ENCODE results near the gene CDKN1A.

CDKN1A gene

DNA sequence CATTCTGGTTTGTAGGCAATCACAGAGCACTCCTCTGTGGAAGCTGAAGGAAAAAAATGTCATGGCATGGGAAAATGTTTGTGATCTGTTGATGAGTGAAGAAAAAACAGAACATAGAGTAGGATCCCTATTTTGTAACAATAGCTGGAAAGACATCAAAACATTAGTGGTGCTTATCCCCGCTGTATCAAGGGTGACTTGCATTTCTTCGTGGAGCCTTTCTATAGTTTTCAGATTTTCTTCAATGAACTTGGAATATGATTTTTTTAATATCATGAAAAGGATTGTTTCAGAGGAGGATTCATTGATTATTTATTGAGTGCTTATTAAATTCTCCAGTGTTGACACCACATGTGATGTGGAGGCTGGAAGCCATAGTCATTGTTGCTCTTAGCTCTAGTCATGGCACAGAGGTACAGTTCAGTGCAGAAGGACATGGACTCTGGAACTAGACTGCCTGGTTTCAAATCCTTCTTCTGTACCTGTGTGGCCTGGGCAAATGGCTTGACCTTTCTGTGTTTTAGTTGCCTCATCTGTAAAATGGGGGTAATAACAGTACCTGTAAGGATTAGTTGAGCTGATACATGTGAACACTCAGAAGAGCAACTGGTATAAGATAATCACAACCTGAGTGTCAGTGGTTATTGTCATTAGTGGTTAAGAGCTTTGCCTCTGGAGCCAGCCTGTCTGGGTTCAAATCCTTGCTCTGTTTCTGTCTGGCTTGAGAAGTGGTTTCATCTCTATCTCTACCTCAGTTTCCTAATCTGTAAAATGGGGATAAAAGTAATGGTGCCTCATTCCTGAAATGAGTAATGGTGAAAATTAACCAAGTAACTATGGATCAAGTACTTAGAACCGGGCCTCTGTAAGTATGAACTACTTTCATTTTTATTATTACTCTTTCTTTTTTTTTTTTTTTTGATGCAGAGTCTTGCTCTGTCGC lies 14.7 kb upstream of the CDKN1A start:
- Histone ChIP-seq H3K4me1 (ENCODE audit: insufficient read depth, low read length) (peaks cover 49% of the 10 kb centered on the region), H3K9me3 (ENCODE audit: control insufficient read depth, insufficient read depth, low read length) (no peaks in the 10 kb centered on the region), H3K36me3 (ENCODE audit: insufficient read depth, low read length) (no peaks in the 10 kb centered on the region), H3K9ac (ENCODE audit: low read depth, low read length) (no peak overlapping the region)

DNA sequence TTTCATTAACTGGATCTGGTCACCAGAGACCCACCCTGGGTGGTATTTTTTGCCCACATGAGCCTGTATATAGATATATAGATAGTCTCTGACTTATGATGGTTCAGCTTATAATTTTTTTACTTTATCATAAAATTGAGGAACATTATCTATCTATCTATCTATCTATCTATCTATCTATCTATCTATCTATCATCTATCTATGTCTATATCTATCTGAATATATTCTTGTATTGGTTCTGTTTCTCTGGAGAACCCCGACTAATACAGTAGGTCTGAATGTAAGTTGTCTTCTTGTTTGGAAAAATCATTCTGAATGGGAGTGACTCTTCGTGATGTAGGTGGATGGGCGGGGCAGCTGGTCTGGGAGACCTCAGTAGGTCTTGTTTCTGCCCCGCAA lies 13.3 kb upstream of the CDKN1A start:
- Histone ChIP-seq H3K9me3 (ENCODE audit: control insufficient read depth, insufficient read depth, low read length) (no peaks in the 10 kb centered on the region), H3K9ac (ENCODE audit: low read depth, low read length) (no peak overlapping the region), H3K4me1 (ENCODE audit: insufficient read depth, low read length) (peaks cover 56% of the 10 kb centered on the region), H3K36me3 (ENCODE audit: insufficient read depth, low read length) (no peaks in the 10 kb centered on the region)

DNA sequence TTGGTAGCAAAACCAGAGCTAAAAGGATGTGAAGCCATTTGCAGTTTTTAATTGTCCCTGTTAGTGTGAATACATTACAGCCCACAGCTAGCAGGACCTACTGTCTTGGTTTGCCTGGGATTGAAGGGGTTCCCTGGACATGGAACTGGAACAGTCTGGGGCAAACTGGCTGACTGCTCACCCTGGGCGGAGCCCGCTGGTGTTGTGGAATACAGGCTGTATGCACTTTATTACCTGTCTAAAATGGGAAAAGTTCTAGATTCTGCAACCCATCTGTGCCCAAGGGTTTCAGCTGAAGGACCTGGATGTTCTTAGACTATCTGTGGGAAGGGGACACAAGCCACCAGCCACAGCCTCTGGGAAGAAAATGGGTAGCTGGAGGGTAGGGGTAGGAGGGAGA lies 12.2 kb upstream of the CDKN1A start:
- H3K9ac ChIP-seq (ENCODE audit: low read depth, low read length) = no peak overlapping the region
- peaks cover 53% of the 10 kb centered on the region for H3K4me1 ChIP-seq (ENCODE audit: insufficient read depth, low read length)
- no peaks in the 10 kb centered on the region for H3K9me3 ChIP-seq (ENCODE audit: control insufficient read depth, insufficient read depth, low read length)
- H3K36me3 ChIP-seq (ENCODE audit: insufficient read depth, low read length) = no peaks in the 10 kb centered on the region

DNA sequence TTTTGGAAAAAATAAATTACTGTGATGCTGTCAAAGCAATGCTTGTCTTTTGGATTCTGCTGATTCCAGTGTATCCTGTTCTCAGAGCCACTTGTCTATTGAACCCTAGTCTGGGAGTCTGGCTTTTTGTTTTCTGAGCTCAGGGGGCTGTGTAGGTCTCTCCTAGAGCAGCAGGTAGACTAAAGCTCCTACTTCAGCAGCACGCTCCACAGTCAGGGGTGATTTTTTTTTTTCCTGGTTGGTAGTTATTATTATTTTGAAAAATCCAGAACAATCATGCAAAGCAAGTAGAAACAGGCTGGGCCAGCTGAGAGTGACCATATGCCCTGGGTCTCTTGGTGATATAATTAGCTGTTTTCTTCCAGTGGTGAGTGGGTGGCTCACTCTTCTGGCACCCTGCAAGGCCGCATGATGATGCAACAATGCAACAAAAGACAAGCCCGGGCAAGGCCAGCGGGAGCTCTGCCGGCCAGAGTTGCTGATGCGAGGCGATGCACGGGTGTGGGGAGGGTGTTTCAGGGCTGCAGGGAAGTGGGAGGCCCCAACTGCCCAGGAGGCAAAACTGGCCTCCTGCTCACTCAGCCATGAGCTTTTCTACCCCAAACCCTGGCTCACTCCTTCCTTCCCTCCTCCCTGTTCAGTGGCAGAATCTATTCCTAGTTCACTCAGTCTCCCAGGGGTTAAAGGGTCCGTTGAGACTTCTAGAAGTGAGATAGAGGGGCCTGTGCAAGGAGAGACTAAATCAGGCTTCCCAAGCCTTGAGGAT lies 11.5 kb upstream of the CDKN1A start:
- no peaks in the 10 kb centered on the region for H3K36me3 ChIP-seq (ENCODE audit: insufficient read depth, low read length)
- peak overlapping the region; percentile 29; the same call in 1 of the 2 replicates for H3K9ac ChIP-seq (ENCODE audit: low read depth, low read length)
- H3K4me1 ChIP-seq (ENCODE audit: insufficient read depth, low read length) = peaks cover 47% of the 10 kb centered on the region
- H3K9me3 ChIP-seq (ENCODE audit: control insufficient read depth, insufficient read depth, low read length) = no peaks in the 10 kb centered on the region

DNA sequence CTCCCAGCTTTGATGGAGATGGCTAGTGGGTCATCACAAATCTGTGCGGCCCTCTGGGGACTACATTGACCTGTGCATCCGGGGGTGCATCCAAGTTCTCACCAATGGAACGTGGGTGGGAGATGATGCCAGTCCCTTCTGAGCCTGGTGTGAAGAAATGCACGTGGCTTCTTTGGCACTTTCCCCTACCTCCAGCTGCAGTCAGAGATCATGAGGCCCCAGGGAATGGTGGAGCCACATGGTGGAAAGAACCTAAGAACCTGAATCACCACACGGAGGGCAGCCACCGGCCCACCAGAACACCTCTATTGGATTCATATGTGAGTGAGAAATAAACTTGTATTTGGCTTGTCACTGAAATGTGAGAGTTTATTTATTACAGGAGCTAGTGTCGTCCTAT lies 9.9 kb upstream of the CDKN1A start:
- peaks cover 35% of the 10 kb centered on the region for H3K4me1 ChIP-seq (ENCODE audit: insufficient read depth, low read length)
- no peaks in the 10 kb centered on the region for H3K36me3 ChIP-seq (ENCODE audit: insufficient read depth, low read length)
- H3K9ac ChIP-seq (ENCODE audit: low read depth, low read length) = no peak overlapping the region
- H3K9me3 ChIP-seq (ENCODE audit: control insufficient read depth, insufficient read depth, low read length) = no peaks in the 10 kb centered on the region

DNA sequence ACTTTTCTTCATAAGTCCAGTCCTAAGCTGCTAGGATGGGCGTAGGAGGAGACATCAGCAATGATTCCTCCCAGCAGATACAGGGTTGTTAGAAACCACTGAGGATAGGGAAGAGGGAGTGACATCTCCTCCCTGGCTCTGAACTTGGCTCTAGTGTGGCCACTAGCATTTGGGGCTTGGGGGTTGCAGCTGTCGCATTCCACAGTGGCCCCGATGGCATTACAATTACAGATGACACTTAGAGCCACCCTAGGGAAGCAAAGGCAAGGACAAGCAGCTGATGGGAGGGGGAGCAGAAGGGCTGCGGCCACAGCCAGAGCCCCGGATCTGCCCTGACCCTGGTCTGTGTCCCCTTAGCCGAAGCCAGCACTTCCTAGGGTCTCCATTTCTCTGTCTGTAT lies 9.5 kb upstream of the CDKN1A start:
- no peak overlapping the region for H3K9ac ChIP-seq (ENCODE audit: low read depth, low read length)

DNA sequence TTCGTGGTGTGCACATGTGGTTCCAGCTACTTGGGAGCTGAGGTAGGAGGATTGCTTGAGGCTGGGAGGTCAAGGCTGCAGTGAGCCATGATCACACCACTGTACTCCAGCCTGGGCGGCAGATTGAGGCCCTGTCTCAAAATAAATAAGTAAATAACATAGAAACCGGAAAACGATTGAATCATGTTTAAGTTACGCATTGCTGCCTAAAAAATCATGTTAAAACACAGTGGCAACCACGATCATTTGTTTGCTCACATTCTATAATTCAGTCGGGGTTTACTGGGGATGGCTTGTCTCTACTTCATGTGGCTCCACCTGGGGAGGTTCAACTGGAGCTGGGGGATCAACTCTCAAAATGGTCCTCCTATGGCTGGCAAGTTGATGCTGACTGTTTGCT lies 8.2 kb upstream of the CDKN1A start:
- peaks cover 35% of the 10 kb centered on the region for H3K4me1 ChIP-seq (ENCODE audit: insufficient read depth, low read length)
- no peaks in the 10 kb centered on the region for H3K9me3 ChIP-seq (ENCODE audit: control insufficient read depth, insufficient read depth, low read length)
- no peak overlapping the region for H3K9ac ChIP-seq (ENCODE audit: low read depth, low read length)
- H3K36me3 ChIP-seq (ENCODE audit: insufficient read depth, low read length) = no peaks in the 10 kb centered on the region

More for the DNA sequence above, 9.5 kb upstream of the CDKN1A start:
- Histone ChIP-seq H3K9me3 (ENCODE audit: control insufficient read depth, insufficient read depth, low read length) (no peaks in the 10 kb centered on the region), H3K36me3 (ENCODE audit: insufficient read depth, low read length) (no peaks in the 10 kb centered on the region), H3K4me1 (ENCODE audit: insufficient read depth, low read length) (peaks cover 35% of the 10 kb centered on the region)

DNA sequence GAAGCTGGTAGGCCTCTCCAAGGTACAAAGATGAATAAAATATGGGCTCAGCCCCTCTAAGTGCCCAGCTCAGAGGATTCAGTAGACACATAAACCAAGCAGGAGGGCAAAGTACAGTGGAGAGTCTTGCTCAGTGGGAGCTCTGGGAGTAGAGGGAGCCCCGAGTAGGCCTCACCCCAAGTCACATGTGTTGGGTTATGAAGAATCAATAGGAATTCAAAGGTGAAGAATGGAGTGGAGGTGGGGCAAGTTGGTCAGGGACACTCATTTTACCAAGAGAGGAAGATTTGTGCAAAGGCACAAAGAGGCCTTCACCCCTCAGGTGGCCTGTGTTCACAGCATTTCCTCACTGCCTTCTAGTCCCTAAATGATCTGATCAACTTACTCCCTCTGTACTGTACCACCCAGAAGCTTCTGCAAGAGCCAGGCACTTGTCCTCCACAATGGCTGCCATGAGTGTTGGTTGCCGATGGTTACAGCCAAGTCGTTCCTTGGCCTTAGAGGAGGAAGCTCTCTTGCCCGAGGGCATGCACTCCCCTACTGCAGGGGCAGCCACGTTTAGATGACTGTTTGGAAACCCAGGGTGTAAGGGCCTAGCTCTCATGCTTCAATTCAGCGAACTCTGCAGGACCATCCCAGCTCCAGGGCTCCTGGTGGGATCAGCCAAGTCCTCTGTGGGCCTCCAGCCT lies 6.7 kb upstream of the CDKN1A start:
- H3K4me1 ChIP-seq (ENCODE audit: insufficient read depth, low read length) = peaks cover 33% of the 10 kb centered on the region
- no peak overlapping the region for H3K9ac ChIP-seq (ENCODE audit: low read depth, low read length)
- H3K9me3 ChIP-seq (ENCODE audit: control insufficient read depth, insufficient read depth, low read length) = no peaks in the 10 kb centered on the region
- H3K36me3 ChIP-seq (ENCODE audit: insufficient read depth, low read length) = no peaks in the 10 kb centered on the region

DNA sequence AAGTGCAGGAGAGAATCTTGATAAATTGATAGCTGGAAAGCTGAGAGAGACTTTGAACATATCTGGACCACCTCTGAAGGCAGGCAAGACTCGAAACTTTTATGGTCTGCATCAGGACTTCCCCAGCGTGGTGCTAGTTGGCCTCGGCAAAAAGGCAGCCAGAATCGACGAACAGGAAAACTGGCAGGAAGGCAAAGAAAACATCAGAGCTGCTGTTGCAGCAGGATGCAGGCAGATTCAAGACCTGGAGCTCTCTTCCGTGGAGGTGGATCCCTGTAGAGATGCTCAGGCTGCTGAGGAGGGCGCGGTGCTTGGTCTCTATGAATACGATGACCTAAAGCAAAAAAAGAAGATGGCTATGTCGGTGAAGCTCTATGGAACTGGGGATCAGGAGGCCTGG lies 4.6 kb upstream of the CDKN1A start:
- Histone ChIP-seq H3K9me3 (ENCODE audit: control insufficient read depth, insufficient read depth, low read length) (no peaks in the 10 kb centered on the region), H3K4me1 (ENCODE audit: insufficient read depth, low read length) (peaks cover 23% of the 10 kb centered on the region; the same call in 1 of the 2 replicates), H3K9ac (ENCODE audit: low read depth, low read length) (no peak overlapping the region), H3K36me3 (ENCODE audit: insufficient read depth, low read length) (no peaks in the 10 kb centered on the region)

DNA sequence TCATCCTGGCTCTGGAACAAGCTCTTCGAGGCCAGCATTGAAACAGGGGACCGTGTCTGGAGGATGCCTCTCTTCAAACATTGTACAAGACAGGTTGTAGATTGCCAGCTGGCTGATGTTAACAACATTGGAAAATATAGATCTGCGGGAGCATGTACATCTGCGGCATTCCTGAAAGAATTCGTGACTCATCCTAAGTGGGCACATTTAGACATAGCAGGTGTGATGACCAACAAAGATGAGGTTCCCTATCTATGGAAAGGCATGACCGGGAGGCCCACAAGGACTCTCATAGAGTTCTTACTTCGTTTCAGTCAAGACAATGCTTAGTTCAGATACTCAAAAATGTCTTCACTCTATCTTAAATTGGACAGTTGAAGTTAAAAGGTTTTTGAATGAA lies 3.6 kb upstream of the CDKN1A start:
- H3K9me3 ChIP-seq (ENCODE audit: control insufficient read depth, insufficient read depth, low read length) = no peaks in the 10 kb centered on the region

DNA sequence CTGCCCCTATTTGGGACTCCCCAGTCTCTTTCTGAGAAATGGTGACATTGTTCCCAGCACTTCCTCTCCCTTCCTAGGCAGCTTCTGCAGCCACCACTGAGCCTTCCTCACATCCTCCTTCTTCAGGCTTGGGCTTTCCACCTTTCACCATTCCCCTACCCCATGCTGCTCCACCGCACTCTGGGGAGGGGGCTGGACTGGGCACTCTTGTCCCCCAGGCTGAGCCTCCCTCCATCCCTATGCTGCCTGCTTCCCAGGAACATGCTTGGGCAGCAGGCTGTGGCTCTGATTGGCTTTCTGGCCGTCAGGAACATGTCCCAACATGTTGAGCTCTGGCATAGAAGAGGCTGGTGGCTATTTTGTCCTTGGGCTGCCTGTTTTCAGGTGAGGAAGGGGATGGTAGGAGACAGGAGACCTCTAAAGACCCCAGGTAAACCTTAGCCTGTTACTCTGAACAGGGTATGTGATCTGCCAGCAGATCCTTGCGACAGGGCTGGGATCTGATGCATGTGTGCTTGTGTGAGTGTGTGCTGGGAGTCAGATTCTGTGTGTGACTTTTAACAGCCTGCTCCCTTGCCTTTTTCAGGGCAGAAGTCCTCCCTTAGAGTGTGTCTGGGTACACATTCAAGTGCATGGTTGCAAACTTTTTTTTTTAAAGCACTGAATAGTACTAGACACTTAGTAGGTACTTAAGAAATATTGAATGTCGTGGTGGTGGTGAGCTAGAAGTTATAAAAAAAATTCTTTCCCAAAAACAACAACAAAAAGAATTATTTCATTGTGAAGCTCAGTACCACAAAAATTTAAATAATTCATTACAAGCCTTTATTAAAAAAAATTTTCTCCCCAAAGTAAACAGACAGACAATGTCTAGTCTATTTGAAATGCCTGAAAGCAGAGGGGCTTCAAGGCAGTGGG lies 2.1 kb upstream of the CDKN1A start:
- Histone ChIP-seq H3K36me3 (ENCODE audit: insufficient read depth, low read length) (0 out of 2 replicates have a peak, but pooled peaks cover 5% of the 10 kb centered on the region), H3K4me1 (ENCODE audit: insufficient read depth, low read length) (peaks cover 17% of the 10 kb centered on the region; the same call in 1 of the 2 replicates), H3K9ac (ENCODE audit: low read depth, low read length) (peak overlapping the region; percentile 78), H3K9me3 (ENCODE audit: control insufficient read depth, insufficient read depth, low read length) (no peaks in the 10 kb centered on the region)

More for the DNA sequence above, 3.6 kb upstream of the CDKN1A start:
- no peaks in the 10 kb centered on the region for H3K36me3 ChIP-seq (ENCODE audit: insufficient read depth, low read length)
- peaks cover 17% of the 10 kb centered on the region; the same call in 1 of the 2 replicates for H3K4me1 ChIP-seq (ENCODE audit: insufficient read depth, low read length)
- no peak overlapping the region for H3K9ac ChIP-seq (ENCODE audit: low read depth, low read length)

DNA sequence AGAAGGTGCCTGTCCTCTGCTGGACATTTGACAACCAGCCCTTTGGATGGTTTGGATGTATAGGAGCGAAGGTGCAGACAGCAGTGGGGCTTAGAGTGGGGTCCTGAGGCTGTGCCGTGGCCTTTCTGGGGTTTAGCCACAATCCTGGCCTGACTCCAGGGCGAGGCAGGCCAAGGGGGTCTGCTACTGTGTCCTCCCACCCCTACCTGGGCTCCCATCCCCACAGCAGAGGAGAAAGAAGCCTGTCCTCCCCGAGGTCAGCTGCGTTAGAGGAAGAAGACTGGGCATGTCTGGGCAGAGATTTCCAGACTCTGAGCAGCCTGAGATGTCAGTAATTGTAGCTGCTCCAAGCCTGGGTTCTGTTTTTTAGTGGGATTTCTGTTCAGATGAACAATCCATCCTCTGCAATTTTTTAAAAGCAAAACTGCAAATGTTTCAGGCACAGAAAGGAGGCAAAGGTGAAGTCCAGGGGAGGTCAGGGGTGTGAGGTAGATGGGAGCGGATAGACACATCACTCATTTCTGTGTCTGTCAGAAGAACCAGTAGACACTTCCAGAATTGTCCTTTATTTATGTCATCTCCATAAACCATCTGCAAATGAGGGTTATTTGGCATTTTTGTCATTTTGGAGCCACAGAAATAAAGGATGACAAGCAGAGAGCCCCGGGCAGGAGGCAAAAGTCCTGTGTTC lies 1.3 kb upstream of the CDKN1A start:
- peak overlapping the region; percentile 78 for H3K9ac ChIP-seq (ENCODE audit: low read depth, low read length)
- peaks cover 17% of the 10 kb centered on the region; the same call in 1 of the 2 replicates for H3K4me1 ChIP-seq (ENCODE audit: insufficient read depth, low read length)

More for the DNA sequence above, 1.3 kb upstream of the CDKN1A start:
- Histone ChIP-seq H3K9me3 (ENCODE audit: control insufficient read depth, insufficient read depth, low read length) (no peaks in the 10 kb centered on the region), H3K36me3 (ENCODE audit: insufficient read depth, low read length) (peaks cover 7% of the 10 kb centered on the region; the same call in 1 of the 2 replicates)
